ENCODE results near the gene FBH1.
"Not testable (repeated sequence)": the region's sequence is repeated elsewhere in the genome, so short reads cannot be mapped to it uniquely, and the experiment has no call there.

- not testable (repeated sequence) for TF ChIP-seq CTCF (IDR thresholded peaks at IDR 0.05); REST (IDR thresholded peaks at IDR 0.05; ENCODE audit: insufficient read depth in 1 of 2, low read depth in 2 of 2, low read length in 1 of 2)
Observed at GRCh38 chr10:5877041-5877440, 13.0 kb upstream of the FBH1 start.
